ENCODE measurements around the gene STARD3NL. TPM values are rescaled to one million over a fixed set of nuclear protein-coding genes. Genes with fewer than 3 reads are reported as not detected.

Gene STARD3NL
- total and polyA plus RNA-seq, 2 experiments from 2014 or later = 65.1 to 84.8 TPM

DNA sequence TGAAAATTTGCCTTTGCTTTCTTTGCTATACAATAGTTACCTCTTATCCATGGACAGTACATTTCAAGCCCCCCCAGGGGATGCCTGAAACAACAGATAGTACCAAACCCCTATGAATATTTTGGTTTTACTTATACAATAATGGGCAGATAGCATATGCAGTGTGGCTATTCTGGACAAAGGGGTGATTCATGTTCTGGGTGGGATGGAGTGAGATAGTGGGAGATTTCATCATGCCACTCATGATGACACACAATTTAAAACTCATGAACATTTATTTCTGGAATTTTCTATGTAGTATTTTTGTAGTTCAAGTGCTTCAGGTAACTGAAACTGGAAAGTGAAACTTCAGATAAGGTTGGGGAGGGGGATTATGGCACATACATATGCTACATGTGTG is 12.0 kb downstream of the STARD3NL start:
- peaks cover 99% of the 10 kb centered on the region for H3K79me2 ChIP-seq
- no peak overlapping the region for H3K27ac ChIP-seq
- peaks cover 5% of the 10 kb centered on the region for H3K4me1 ChIP-seq (ENCODE audit: insufficient read depth)
- H3K27me3 ChIP-seq = no peaks in the 10 kb centered on the region
- no peak overlapping the region for H3K4me2 ChIP-seq
- no peak for DNase-seq (ENCODE audit: low spot score)
- no peaks in the 10 kb centered on the region for H3K9me2 ChIP-seq (replicated peaks; ENCODE audit: insufficient read depth)
- peaks cover 13% of the 10 kb centered on the region for H4K20me1 ChIP-seq (ENCODE audit: insufficient read depth, poor library complexity, severe bottlenecking)
- no peaks in the 10 kb centered on the region for H3K9me3 ChIP-seq (ENCODE audit: low read depth)
- no peaks in the 10 kb centered on the region for H3K36me3 ChIP-seq (replicated peaks; ENCODE audit: insufficient read depth, low read depth)
- H3K4me3 ChIP-seq = no peak overlapping the region
- TF ChIP-seq, protein P1, sequence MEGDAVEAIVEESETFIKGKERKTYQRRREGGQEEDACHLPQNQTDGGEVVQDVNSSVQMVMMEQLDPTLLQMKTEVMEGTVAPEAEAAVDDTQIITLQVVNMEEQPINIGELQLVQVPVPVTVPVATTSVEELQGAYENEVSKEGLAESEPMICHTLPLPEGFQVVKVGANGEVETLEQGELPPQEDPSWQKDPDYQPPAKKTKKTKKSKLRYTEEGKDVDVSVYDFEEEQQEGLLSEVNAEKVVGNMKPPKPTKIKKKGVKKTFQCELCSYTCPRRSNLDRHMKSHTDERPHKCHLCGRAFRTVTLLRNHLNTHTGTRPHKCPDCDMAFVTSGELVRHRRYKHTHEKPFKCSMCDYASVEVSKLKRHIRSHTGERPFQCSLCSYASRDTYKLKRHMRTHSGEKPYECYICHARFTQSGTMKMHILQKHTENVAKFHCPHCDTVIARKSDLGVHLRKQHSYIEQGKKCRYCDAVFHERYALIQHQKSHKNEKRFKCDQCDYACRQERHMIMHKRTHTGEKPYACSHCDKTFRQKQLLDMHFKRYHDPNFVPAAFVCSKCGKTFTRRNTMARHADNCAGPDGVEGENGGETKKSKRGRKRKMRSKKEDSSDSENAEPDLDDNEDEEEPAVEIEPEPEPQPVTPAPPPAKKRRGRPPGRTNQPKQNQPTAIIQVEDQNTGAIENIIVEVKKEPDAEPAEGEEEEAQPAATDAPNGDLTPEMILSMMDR (IDR thresholded peaks at IDR 0.05; ENCODE audit: poor library complexity) = no peak
- TF ChIP-seq EZH2phosphoT487 (IDR thresholded peaks at IDR 0.05; ENCODE audit: low read depth, severe bottlenecking, unreplicated experiment) (no peak), EZH2 (IDR thresholded peaks at IDR 0.05; ENCODE audit: borderline replicate concordance) (no peak)
- no peak overlapping the region for H2AFZ ChIP-seq

DNA sequence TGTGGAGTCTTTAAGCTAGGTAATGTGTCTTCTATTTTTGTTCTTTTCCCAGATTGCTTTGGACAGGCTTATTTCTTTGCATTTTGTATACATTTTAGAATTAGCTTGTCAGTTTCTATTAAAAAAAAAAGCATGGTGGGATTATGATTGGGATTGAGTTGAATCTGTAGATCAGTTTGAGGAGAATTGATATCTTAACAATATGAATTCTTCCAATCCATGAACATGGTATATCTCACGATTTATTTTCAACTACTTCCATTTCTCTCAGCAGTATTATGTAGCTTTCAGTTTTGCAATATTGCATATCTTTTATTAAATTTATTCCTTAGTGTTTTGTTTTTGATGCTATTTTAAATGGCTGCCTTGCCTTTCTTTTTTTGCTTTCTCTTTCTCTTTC is 13.7 kb downstream of the STARD3NL start:
- WGBS (ENCODE audit: low lambda C conversion rate, missing lambda C conversion rate) = 100% methylated on average over 1 of the region's 1 CpG
- Histone ChIP-seq H3K27me3 (no peaks in the 10 kb centered on the region), H2AFZ (no peak overlapping the region), H3K4me3 (no peak overlapping the region), H4K20me1 (ENCODE audit: insufficient read depth, poor library complexity, severe bottlenecking) (peaks cover 13% of the 10 kb centered on the region), H3K27ac (no peak overlapping the region), H3K9me2 (replicated peaks; ENCODE audit: insufficient read depth) (no peaks in the 10 kb centered on the region), H3K4me1 (ENCODE audit: insufficient read depth) (peaks cover 5% of the 10 kb centered on the region), H3K79me2 (peaks cover 97% of the 10 kb centered on the region), H3K9me3 (ENCODE audit: low read depth) (no peaks in the 10 kb centered on the region), H3K36me3 (replicated peaks; ENCODE audit: insufficient read depth, low read depth) (no peaks in the 10 kb centered on the region), H3K4me2 (peak overlapping the region; percentile 23)
- TF ChIP-seq EZH2phosphoT487 (IDR thresholded peaks at IDR 0.05; ENCODE audit: low read depth, severe bottlenecking, unreplicated experiment) = no peak
- TF ChIP-seq, protein P1 (IDR thresholded peaks at IDR 0.05; ENCODE audit: poor library complexity) = no peak
- DNase-seq (ENCODE audit: low spot score) = no peak

DNA sequence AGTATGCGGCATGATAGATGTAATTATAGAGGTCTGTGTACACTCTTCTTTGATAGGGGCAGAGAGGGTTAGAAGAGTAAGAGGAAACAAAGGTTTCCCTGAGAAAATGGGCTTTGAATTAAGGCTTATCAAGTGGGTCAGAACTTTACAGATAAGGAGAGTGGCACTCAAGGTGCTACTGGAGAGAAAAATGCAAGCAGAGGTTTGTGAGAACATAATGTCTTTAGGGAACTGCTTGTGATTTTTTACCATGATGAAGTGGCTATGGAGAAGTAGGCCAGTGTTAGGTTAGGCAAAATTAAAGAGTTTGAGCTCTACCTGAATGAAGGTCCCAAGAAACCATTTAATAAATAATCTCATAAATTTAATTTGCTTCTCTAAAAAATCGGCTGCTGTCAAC is 14.3 kb downstream of the STARD3NL start:
- Histone ChIP-seq H3K27ac (no peak overlapping the region), H3K27me3 (no peaks in the 10 kb centered on the region), H2AFZ (no peak overlapping the region), H3K9me2 (replicated peaks; ENCODE audit: insufficient read depth) (no peaks in the 10 kb centered on the region), H3K9me3 (ENCODE audit: low read depth) (no peaks in the 10 kb centered on the region), H3K4me2 (peak overlapping the region; percentile 23), H3K36me3 (replicated peaks; ENCODE audit: insufficient read depth, low read depth) (no peaks in the 10 kb centered on the region), H4K20me1 (ENCODE audit: insufficient read depth, poor library complexity, severe bottlenecking) (peaks cover 15% of the 10 kb centered on the region), H3K79me2 (peaks cover 97% of the 10 kb centered on the region), H3K4me3 (no peak overlapping the region), H3K4me1 (ENCODE audit: insufficient read depth) (peaks cover 6% of the 10 kb centered on the region)
- TF ChIP-seq, protein P1 (IDR thresholded peaks at IDR 0.05; ENCODE audit: poor library complexity) = no peak
- no peak for TF ChIP-seq EZH2 (IDR thresholded peaks at IDR 0.05; ENCODE audit: borderline replicate concordance)
- TF ChIP-seq EZH2phosphoT487 (IDR thresholded peaks at IDR 0.05; ENCODE audit: low read depth, severe bottlenecking, unreplicated experiment) = no peak
- DNase-seq (ENCODE audit: low spot score) = no peak
- 85% methylated on average over 2 of the region's 2 CpGs for WGBS (ENCODE audit: low lambda C conversion rate, missing lambda C conversion rate)

All from hepatocyte (in vitro differentiated cells).